GM19043 (cell line): ENCODE measurements around the gene TBX15.

Source experiments
- ATAC-seq: cut with Tn5 transposase; IDR thresholded peaks from one replicate; pipeline ENCODE4 v1.9.1; 2021; ENCODE audit warnings: low read depth; ENCODE audit not compliant: unreplicated experiment

Gene TBX15

GRCh38 chr1:119002028-119002686, 14.0 kb upstream of the TBX15 start:
- ATAC-seq, result no peak

- ATAC-seq, result peak; percentile 45
Measured at GRCh38 chr1:119001181-119002027, 13.3 kb upstream of the TBX15 start.

GRCh38 chr1:119000371-119001180, 12.4 kb upstream of the TBX15 start:
- no peak for ATAC-seq

- ATAC-seq, result no peak
Measured at GRCh38 chr1:118999348-119000071, 11.4 kb upstream of the TBX15 start.

- ATAC-seq, result no peak
Measured at GRCh38 chr1:118998171-118998570, 10.0 kb upstream of the TBX15 start.

- ATAC-seq, result no peak
Measured at GRCh38 chr1:118997225-118997624, 9.1 kb upstream of the TBX15 start.

GRCh38 chr1:118995312-118996016, 7.3 kb upstream of the TBX15 start:
- ATAC-seq, result no peak

GRCh38 chr1:118993700-118994026, 5.5 kb upstream of the TBX15 start:
- no peak for ATAC-seq

GRCh38 chr1:118992868-118993699, 4.9 kb upstream of the TBX15 start:
- ATAC-seq, result no peak

GRCh38 chr1:118992237-118992825, 4.2 kb upstream of the TBX15 start:
- no peak for ATAC-seq

- ATAC-seq, result no peak
Measured at GRCh38 chr1:118991448-118991847, 3.3 kb upstream of the TBX15 start.

GRCh38 chr1:118990513-118991152, 2.5 kb upstream of the TBX15 start:
- no peak for ATAC-seq

- ATAC-seq, result no peak
Measured at GRCh38 chr1:118989878-118990378, 1.8 kb upstream of the TBX15 start.

GRCh38 chr1:118989006-118989815, 1.1 kb upstream of the TBX15 start:
- ATAC-seq, result no peak

- no peak for ATAC-seq
Measured at GRCh38 chr1:118987468-118988185, 516 bp downstream of the TBX15 start.

- no peak for ATAC-seq
Measured at GRCh38 chr1:118986555-118987467, 1.3 kb downstream of the TBX15 start.
